Measurements from ENCODE around the gene NRCAM. TPM values are rescaled to one million over a fixed set of nuclear protein-coding genes. Genes with fewer than 3 reads are reported as not detected.

The NRCAM gene
- total and polyA plus RNA-seq, 2 of the 8 experiments (the other 6 are each of a cell fraction or from before 2014, with no cell fraction given): 2.7 to 3.8 TPM

GRCh38 chr7:108431099-108431498, 25.1 kb downstream of the NRCAM start:
- Histone ChIP-seq H3K18ac (ENCODE audit: extremely low read depth, low read length) (no peak overlapping the region), H3K23ac (ENCODE audit: insufficient read length) (no peak overlapping the region), H2BK15ac (ENCODE audit: low read length) (no peak overlapping the region), H4K5ac (ENCODE audit: insufficient read length, low read depth, low read length) (no peak overlapping the region), H2AFZ (ENCODE audit: low read length) (no peak overlapping the region), H3K27ac (ENCODE audit: low read depth, low read length) (no peak overlapping the region), H3K23me2 (ENCODE audit: low read depth, low read length) (no peaks in the 10 kb centered on the region; the same call in 1 of the 2 replicates), H3K4me2 (ENCODE audit: insufficient read depth in 1 of 2, low read depth in 2 of 2, low read length in 2 of 2) (no peak overlapping the region), H4K8ac (ENCODE audit: extremely low read depth, insufficient read depth, low read length) (no peak overlapping the region), H2BK5ac (ENCODE audit: low read depth, low read length) (no peak overlapping the region), H3K27me3 (replicated peaks in 1 of 4; ENCODE audit: control insufficient read depth in 3 of 4, extremely low read depth in 1 of 4, insufficient read depth in 3 of 4, low read length in 3 of 4) (no peaks in the 10 kb centered on the region), H3K36me3 (ENCODE audit: control insufficient read depth in 2 of 4, insufficient read depth in 4 of 4, low read length in 3 of 4) (no peaks in the 10 kb centered on the region), H3K4ac (replicated peaks; ENCODE audit: insufficient read length, low read depth, low read length) (no peak overlapping the region), H3K9ac (replicated peaks in 1 of 4; ENCODE audit: extremely low read depth in 1 of 4, low read depth in 3 of 4, low read length in 3 of 4) (no peak overlapping the region), H3K4me3 (ENCODE audit: extremely low read depth in 1 of 4, insufficient read depth in 2 of 4, low read depth in 3 of 4, low read length in 4 of 4) (no peak overlapping the region), H2AK5ac (ENCODE audit: low read depth, low read length) (no peak overlapping the region), H2BK120ac (replicated peaks; ENCODE audit: low read depth, low read length) (no peak overlapping the region), H4K20me1 (replicated peaks in 1 of 2; ENCODE audit: control insufficient read depth in 1 of 2, insufficient read depth in 2 of 2, low read length in 2 of 2) (no peaks in the 10 kb centered on the region), H3K4me1 (replicated peaks in 1 of 4; ENCODE audit: control insufficient read depth in 3 of 4, insufficient read depth in 4 of 4, low read length in 3 of 4) (no peaks in the 10 kb centered on the region), H3K79me1 (ENCODE audit: low read depth, low read length) (no peaks in the 10 kb centered on the region), H3K56ac (replicated peaks; ENCODE audit: insufficient read length, low read depth, low read length) (no peak overlapping the region), H3K79me2 (ENCODE audit: control insufficient read depth in 1 of 2, insufficient read depth in 2 of 2, low read length in 2 of 2) (no peaks in the 10 kb centered on the region), H3K14ac (ENCODE audit: insufficient read length) (no peak overlapping the region), H2BK12ac (ENCODE audit: low read depth, low read length) (no peak overlapping the region), H3K9me3 (ENCODE audit: insufficient read depth in 2 of 2, low read depth in 1 of 2, low read length in 1 of 2) (no peaks in the 10 kb centered on the region), H4K91ac (replicated peaks; ENCODE audit: insufficient read length, low read length) (no peak overlapping the region), H2BK20ac (ENCODE audit: low read length) (no peak overlapping the region)
- POLR2A ChIA-PET (ENCODE audit: partially characterized antibody): interaction anchor here (0.8 kb wide), 1 partner anchor 25 kb away, joined by 4 read pairs; the partner anchor contains the start of gene NRCAM
- WGBS, 2 experiments (ENCODE audit: extremely low coverage in 1 of 2, insufficient coverage in 1 of 2, insufficient read length in 1 of 2, insufficient replicate concordance in 2 of 2, low coverage in 1 of 2, low lambda C conversion rate in 2 of 2, missing lambda C conversion rate in 1 of 2): 91% methylated on average over 1 of the region's 1 CpG; no CpG with 5 or more reads in 1 of the 2 experiments
- no peak for TF ChIP-seq YY1 (IDR thresholded peaks at IDR 0.05; ENCODE audit: low read depth, low read length)
- TF ChIP-seq HDAC2 (IDR thresholded peaks at IDR 0.05; ENCODE audit: borderline replicate concordance in 1 of 2, low read depth in 2 of 2, low read length in 2 of 2): no peak
- no peak for TF ChIP-seq BACH1 (IDR thresholded peaks at IDR 0.05; ENCODE audit: low read length)
- no peak for TF ChIP-seq NANOG (IDR thresholded peaks at IDR 0.05; ENCODE audit: insufficient read depth, low read depth, low read length, poor library complexity, severe bottlenecking)
- DNase-seq (ENCODE audit: low read depth in 1 of 2, low spot score in 2 of 2) (no peak), FAIRE-seq (no peak)
- CTCF ChIA-PET (ENCODE audit: partially characterized antibody): interaction anchor here (0.7 to 1.9 kb wide), 2 partner anchors 17 to 22 kb away, joined by 3 to 11 read pairs; no protein-coding TSS in a partner anchor

All from H1 (cell line).